ENCODE data around the gene ADGRV1.

The ADGRV1 gene

GRCh38 chr5:91091471-91092234 lies 533.1 kb downstream of the ADGRV1 start:
- Histone ChIP-seq H3K9me3 (ENCODE audit: insufficient read depth, low read length, severe bottlenecking) (no peaks in the 10 kb centered on the region), H3K4me3 (ENCODE audit: low read depth in 1 of 2, low read length in 2 of 2) (no peak overlapping the region), H3K79me2 (ENCODE audit: insufficient read depth, low read length) (no peaks in the 10 kb centered on the region), H3K36me3 (ENCODE audit: insufficient read depth, low read length) (no peaks in the 10 kb centered on the region), H4K20me1 (ENCODE audit: insufficient read depth, low read length) (no peaks in the 10 kb centered on the region), H3K9ac (ENCODE audit: low read depth, low read length) (no peak overlapping the region), H3K27ac (ENCODE audit: low read length) (no peak overlapping the region), H3K27me3 (ENCODE audit: insufficient read depth, low read length, poor library complexity) (peaks cover 7% of the 10 kb centered on the region), H2AFZ (ENCODE audit: low read depth, low read length) (no peak overlapping the region), H3K4me2 (ENCODE audit: insufficient read depth, low read length) (no peak overlapping the region), H3K4me1 (ENCODE audit: insufficient read depth, low read length) (no peaks in the 10 kb centered on the region)
- DNase-seq, result no peak
- no peak for TF ChIP-seq EZH2 (IDR thresholded peaks at IDR 0.05; ENCODE audit: borderline replicate concordance, low read depth, low read length, severe bottlenecking)
- TF ChIP-seq CTCF (IDR thresholded peaks at IDR 0.05; ENCODE audit: borderline replicate concordance, extremely low read depth, low read length, poor library complexity, severe bottlenecking), result no peak
- no peak for ATAC-seq (ENCODE audit: insufficient read depth, low read depth)

GRCh38 chr5:91092859-91093783 lies 534.5 kb downstream of the ADGRV1 start:
- no peak for TF ChIP-seq CTCF (IDR thresholded peaks at IDR 0.05; ENCODE audit: borderline replicate concordance, extremely low read depth, low read length, poor library complexity, severe bottlenecking)
- no peak for TF ChIP-seq EZH2 (IDR thresholded peaks at IDR 0.05; ENCODE audit: borderline replicate concordance, low read depth, low read length, severe bottlenecking)
- Histone ChIP-seq H3K79me2 (ENCODE audit: insufficient read depth, low read length) (no peaks in the 10 kb centered on the region), H3K9ac (ENCODE audit: low read depth, low read length) (no peak overlapping the region), H3K9me3 (ENCODE audit: insufficient read depth, low read length, severe bottlenecking) (no peaks in the 10 kb centered on the region), H3K4me3 (ENCODE audit: low read depth in 1 of 2, low read length in 2 of 2) (no peak overlapping the region), H3K4me2 (ENCODE audit: insufficient read depth, low read length) (no peak overlapping the region), H3K27ac (ENCODE audit: low read length) (no peak overlapping the region), H3K36me3 (ENCODE audit: insufficient read depth, low read length) (no peaks in the 10 kb centered on the region), H2AFZ (ENCODE audit: low read depth, low read length) (no peak overlapping the region), H4K20me1 (ENCODE audit: insufficient read depth, low read length) (no peaks in the 10 kb centered on the region), H3K27me3 (ENCODE audit: insufficient read depth, low read length, poor library complexity) (peaks cover 12% of the 10 kb centered on the region), H3K4me1 (ENCODE audit: insufficient read depth, low read length) (no peaks in the 10 kb centered on the region)
- ATAC-seq (ENCODE audit: insufficient read depth, low read depth) (no peak), DNase-seq (no peak)

- no peak overlapping the region for H3K27ac ChIP-seq (ENCODE audit: low read length)
- H3K4me2 ChIP-seq (ENCODE audit: insufficient read depth, low read length), result no peak overlapping the region
- TF ChIP-seq CTCF (IDR thresholded peaks at IDR 0.05; ENCODE audit: borderline replicate concordance, extremely low read depth, low read length, poor library complexity, severe bottlenecking) (no peak), EZH2 (IDR thresholded peaks at IDR 0.05; ENCODE audit: borderline replicate concordance, low read depth, low read length, severe bottlenecking) (no peak)
Measured at GRCh38 chr5:91095313-91095712, 536.7 kb downstream of the ADGRV1 start.

More at GRCh38 chr5:91095313-91095712, 536.7 kb downstream of the ADGRV1 start:
- Histone ChIP-seq H3K36me3 (ENCODE audit: insufficient read depth, low read length) (no peaks in the 10 kb centered on the region), H3K9ac (ENCODE audit: low read depth, low read length) (no peak overlapping the region), H3K79me2 (ENCODE audit: insufficient read depth, low read length) (no peaks in the 10 kb centered on the region), H3K4me3 (ENCODE audit: low read depth in 1 of 2, low read length in 2 of 2) (no peak overlapping the region), H2AFZ (ENCODE audit: low read depth, low read length) (no peak overlapping the region), H3K27me3 (ENCODE audit: insufficient read depth, low read length, poor library complexity) (peaks cover 18% of the 10 kb centered on the region), H3K4me1 (ENCODE audit: insufficient read depth, low read length) (no peaks in the 10 kb centered on the region), H4K20me1 (ENCODE audit: insufficient read depth, low read length) (no peaks in the 10 kb centered on the region), H3K9me3 (ENCODE audit: insufficient read depth, low read length, severe bottlenecking) (no peaks in the 10 kb centered on the region)
- DNase-seq (no peak), ATAC-seq (ENCODE audit: insufficient read depth, low read depth) (no peak)

All from DND-41 (cell line).